ENCODE results near the gene AWAT2. TPM values are rescaled to one million over a fixed set of nuclear protein-coding genes. Genes with fewer than 3 reads are reported as not detected.

AWAT2 gene
- total and polyA plus RNA-seq, 2 experiments from 2014 or later, result not detected

- Histone ChIP-seq H3K4me3 (no peak overlapping the region), H2AFZ (no peak overlapping the region)
- H3K4me1 Mint-ChIP-seq, result peaks cover 3% of the 10 kb centered on the region; the same call in 1 of the 3 replicates
Observed at GRCh38 chrX:70062961-70063550, 13.3 kb upstream of the AWAT2 start.

More at GRCh38 chrX:70062961-70063550, 13.3 kb upstream of the AWAT2 start:
- Histone ChIP-seq H3K36me3 (ENCODE audit: insufficient read depth) (no peaks in the 10 kb centered on the region), H3K79me2 (replicated peaks; ENCODE audit: insufficient read depth) (no peaks in the 10 kb centered on the region), H3F3A (replicated peaks; ENCODE audit: low read depth) (no peaks in the 10 kb centered on the region), H3K27me3 (ENCODE audit: insufficient read depth) (no peaks in the 10 kb centered on the region), H3K4me2 (no peak overlapping the region), H3K9me2 (ENCODE audit: insufficient read depth) (no peaks in the 10 kb centered on the region), H4K20me1 (replicated peaks; ENCODE audit: insufficient read depth) (no peaks in the 10 kb centered on the region), H3K4me1 (ENCODE audit: insufficient read depth) (no peaks in the 10 kb centered on the region), H3K27ac (ENCODE audit: low read depth) (no peak overlapping the region)
- TF ChIP-seq STAT1 (IDR thresholded peaks at IDR 0.05; ENCODE audit: unreplicated experiment), result no peak
- TF ChIP-seq POLR2AphosphoS5 (IDR thresholded peaks at IDR 0.05; ENCODE audit: low read depth), result no peak
- TF ChIP-seq CREB1 (CRISPR knock-in tag; IDR thresholded peaks at IDR 0.05; ENCODE audit: low read depth), result no peak
- no peak for TF ChIP-seq NANOG (IDR thresholded peaks at IDR 0.05; ENCODE audit: borderline replicate concordance)
- TF ChIP-seq REST (IDR thresholded peaks at IDR 0.05; ENCODE audit: unreplicated experiment), result no peak
- no peak for TF ChIP-seq EZH2phosphoT487 (IDR thresholded peaks at IDR 0.05; ENCODE audit: unreplicated experiment)
- no peak for TF ChIP-seq ZNF331 (CRISPR knock-in tag; IDR thresholded peaks at IDR 0.05; ENCODE audit: low read depth)
- TF ChIP-seq ZNF462 (CRISPR knock-in tag; IDR thresholded peaks at IDR 0.05), result no peak
- TF ChIP-seq EZH2 (IDR thresholded peaks at IDR 0.05; ENCODE audit: low read depth, unreplicated experiment), result no peak
- TF ChIP-seq ETS1 (IDR thresholded peaks at IDR 0.05), result no peak
- Mint-ChIP-seq H3K27ac (no peak overlapping the region), H3K36me3 (ENCODE audit: low read depth) (no peaks in the 10 kb centered on the region), H3K4me3 (no peak overlapping the region), H3K27me3 (ENCODE audit: insufficient read depth, low read depth, poor library complexity) (peaks cover 1% of the 10 kb centered on the region), H3K9me3 (peaks cover 7% of the 10 kb centered on the region; the same call in 2 of the 3 replicates)
- no peak for ATAC-seq
- no peak for DNase-seq (ENCODE audit: low spot score)

Data from GM23338 (cell line).